Measurements from ENCODE around the gene MTERF1. TPM values are rescaled to one million over a fixed set of nuclear protein-coding genes. Genes with fewer than 3 reads are reported as not detected.
"Not testable (repeated sequence)": the region's sequence is repeated elsewhere in the genome, so short reads cannot be mapped to it uniquely, and the experiment has no call there.

The MTERF1 gene
- total RNA-seq, 1 experiment from 2014 or later: 13.1 TPM

DNA sequence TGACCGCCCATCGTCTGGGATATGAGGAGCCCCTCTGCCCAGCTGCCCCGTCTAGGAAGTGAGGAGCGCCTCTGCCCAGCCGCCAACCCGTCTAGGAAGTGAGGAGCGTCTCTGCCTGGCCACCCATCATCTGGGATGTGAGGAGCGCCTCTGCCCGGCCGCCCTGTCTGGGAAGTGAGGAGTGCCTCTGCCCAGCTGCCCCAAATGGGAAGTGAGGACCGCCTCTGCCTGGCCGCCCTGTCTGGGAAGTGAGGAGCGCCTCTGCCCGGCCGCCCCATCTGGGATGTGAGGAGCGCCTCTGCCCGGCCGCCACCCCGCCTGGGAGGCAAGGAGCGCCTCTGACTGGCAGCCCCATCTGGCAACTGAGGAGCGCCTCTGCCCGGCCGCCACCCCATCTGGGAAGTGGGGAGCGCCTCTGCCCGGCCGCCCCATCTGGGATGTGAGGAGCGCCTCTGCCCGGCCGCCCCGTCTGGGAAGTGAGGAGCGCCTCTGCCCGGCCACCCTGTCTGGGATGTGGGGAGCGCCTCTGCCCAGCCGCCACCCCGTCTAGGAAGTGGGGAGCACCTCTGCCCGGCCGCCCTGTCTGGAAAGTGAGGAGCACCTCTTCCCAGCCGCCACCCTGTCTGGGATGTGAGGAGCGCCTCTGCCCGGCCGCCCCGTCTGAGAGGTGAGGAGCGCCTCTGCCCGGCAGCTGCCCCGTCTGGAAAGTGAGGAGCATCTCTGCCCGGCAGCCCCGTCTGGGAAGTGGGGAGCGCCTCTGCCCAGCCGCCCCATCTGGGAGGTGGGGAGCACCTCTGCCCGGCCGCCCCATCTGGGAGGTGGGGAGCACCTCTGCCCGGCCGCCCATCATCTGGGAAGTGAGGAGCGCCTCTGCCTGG is 7.1 kb upstream of the MTERF1 start:
- H3K9me2 ChIP-seq (ENCODE audit: insufficient read depth): not testable (repeated sequence)

DNA sequence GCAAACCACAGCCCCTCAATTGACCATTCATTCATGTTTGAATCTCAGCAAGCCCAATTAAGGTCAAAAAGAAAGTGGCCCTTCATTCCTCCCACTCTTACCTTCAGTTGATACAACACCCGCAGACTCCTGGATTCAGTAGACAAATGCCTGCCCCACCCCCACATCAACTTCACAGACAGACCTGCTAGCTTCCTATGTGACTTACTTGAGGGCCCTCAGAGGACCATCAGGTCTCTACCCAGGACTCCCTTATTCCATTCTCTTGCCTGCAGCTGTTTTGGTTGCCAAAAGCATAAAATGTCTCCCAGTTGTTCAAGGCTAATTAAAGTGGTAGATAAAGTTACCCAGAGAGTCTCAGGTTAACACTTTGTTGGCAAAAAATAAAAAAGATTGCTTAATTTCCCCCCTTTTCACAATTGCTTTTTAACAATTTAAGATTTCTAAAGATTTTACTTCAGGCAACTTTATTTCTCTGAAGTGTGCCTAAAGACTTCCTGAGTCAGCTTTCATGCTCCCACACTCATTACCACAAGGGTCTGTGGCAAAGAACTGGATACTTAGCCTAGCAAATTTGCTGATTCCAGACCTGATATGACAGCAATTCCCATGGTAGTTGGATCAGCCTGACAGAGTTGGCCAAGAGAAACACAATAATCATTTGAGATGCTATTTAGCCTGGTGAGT is 3.3 kb upstream of the MTERF1 start:
- CTCF ChIA-PET: interaction anchor here (1.6 kb wide), 1 partner anchor 563 kb away, joined by 4 read pairs; the partner anchor contains the start of gene GATAD1
- TF ChIP-seq CEBPB (IDR thresholded peaks at IDR 0.05; ENCODE audit: low read depth) (no peak), ELF1 (IDR thresholded peaks at IDR 0.05; ENCODE audit: borderline replicate concordance, low read depth) (no peak), EGR1 (IDR thresholded peaks at IDR 0.05; ENCODE audit: low read depth) (no peak), RAD21 (IDR thresholded peaks at IDR 0.05; ENCODE audit: low read depth) (no peak), FOSL1 (IDR thresholded peaks at IDR 0.05; ENCODE audit: low read depth) (no peak), POLR2A (IDR thresholded peaks at IDR 0.05; ENCODE audit: borderline replicate concordance, extremely low read depth, insufficient read depth, insufficient read length) (no peak), SP1 (IDR thresholded peaks at IDR 0.05; ENCODE audit: low read depth) (no peak), TCF7L2 (IDR thresholded peaks at IDR 0.05; ENCODE audit: borderline replicate concordance, extremely low read depth, insufficient read depth, insufficient read length) (no peak), SIN3A (IDR thresholded peaks at IDR 0.05; ENCODE audit: low read depth) (no peak)
- TF ChIP-seq, protein P1, sequence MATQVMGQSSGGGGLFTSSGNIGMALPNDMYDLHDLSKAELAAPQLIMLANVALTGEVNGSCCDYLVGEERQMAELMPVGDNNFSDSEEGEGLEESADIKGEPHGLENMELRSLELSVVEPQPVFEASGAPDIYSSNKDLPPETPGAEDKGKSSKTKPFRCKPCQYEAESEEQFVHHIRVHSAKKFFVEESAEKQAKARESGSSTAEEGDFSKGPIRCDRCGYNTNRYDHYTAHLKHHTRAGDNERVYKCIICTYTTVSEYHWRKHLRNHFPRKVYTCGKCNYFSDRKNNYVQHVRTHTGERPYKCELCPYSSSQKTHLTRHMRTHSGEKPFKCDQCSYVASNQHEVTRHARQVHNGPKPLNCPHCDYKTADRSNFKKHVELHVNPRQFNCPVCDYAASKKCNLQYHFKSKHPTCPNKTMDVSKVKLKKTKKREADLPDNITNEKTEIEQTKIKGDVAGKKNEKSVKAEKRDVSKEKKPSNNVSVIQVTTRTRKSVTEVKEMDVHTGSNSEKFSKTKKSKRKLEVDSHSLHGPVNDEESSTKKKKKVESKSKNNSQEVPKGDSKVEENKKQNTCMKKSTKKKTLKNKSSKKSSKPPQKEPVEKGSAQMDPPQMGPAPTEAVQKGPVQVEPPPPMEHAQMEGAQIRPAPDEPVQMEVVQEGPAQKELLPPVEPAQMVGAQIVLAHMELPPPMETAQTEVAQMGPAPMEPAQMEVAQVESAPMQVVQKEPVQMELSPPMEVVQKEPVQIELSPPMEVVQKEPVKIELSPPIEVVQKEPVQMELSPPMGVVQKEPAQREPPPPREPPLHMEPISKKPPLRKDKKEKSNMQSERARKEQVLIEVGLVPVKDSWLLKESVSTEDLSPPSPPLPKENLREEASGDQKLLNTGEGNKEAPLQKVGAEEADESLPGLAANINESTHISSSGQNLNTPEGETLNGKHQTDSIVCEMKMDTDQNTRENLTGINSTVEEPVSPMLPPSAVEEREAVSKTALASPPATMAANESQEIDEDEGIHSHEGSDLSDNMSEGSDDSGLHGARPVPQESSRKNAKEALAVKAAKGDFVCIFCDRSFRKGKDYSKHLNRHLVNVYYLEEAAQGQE (IDR thresholded peaks at IDR 0.05; ENCODE audit: low read depth): no peak
- TF ChIP-seq, protein P2, sequence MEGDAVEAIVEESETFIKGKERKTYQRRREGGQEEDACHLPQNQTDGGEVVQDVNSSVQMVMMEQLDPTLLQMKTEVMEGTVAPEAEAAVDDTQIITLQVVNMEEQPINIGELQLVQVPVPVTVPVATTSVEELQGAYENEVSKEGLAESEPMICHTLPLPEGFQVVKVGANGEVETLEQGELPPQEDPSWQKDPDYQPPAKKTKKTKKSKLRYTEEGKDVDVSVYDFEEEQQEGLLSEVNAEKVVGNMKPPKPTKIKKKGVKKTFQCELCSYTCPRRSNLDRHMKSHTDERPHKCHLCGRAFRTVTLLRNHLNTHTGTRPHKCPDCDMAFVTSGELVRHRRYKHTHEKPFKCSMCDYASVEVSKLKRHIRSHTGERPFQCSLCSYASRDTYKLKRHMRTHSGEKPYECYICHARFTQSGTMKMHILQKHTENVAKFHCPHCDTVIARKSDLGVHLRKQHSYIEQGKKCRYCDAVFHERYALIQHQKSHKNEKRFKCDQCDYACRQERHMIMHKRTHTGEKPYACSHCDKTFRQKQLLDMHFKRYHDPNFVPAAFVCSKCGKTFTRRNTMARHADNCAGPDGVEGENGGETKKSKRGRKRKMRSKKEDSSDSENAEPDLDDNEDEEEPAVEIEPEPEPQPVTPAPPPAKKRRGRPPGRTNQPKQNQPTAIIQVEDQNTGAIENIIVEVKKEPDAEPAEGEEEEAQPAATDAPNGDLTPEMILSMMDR (IDR thresholded peaks at IDR 0.05 in 2 of 3, conservative IDR thresholded peaks at IDR 0.05 in 1 of 3; ENCODE audit: borderline replicate concordance in 1 of 3, insufficient read depth in 1 of 3, low read depth in 2 of 3, low read length in 2 of 3): no peak
- TF ChIP-seq, protein P3, sequence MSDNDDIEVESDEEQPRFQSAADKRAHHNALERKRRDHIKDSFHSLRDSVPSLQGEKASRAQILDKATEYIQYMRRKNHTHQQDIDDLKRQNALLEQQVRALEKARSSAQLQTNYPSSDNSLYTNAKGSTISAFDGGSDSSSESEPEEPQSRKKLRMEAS (IDR thresholded peaks at IDR 0.05): no peak

More for the DNA sequence above, 7.1 kb upstream of the MTERF1 start:
- BruUV-seq (replicated peaks); H3K27ac ChIP-seq (ENCODE audit: low read depth, low read length); POLR2A ChIA-PET; H3K9ac ChIP-seq (ENCODE audit: low read length); H3K79me2 ChIP-seq (ENCODE audit: insufficient read depth, low read length); H3K4me1 ChIP-seq (ENCODE audit: control insufficient read depth in 1 of 2, insufficient read depth in 2 of 2, low read length in 2 of 2); H3K4me3 ChIP-seq (replicated peaks in 1 of 2; ENCODE audit: low read depth in 1 of 2, low read length in 2 of 2); H3K36me3 ChIP-seq (ENCODE audit: control insufficient read depth in 1 of 2, insufficient read depth in 2 of 2, low read length in 2 of 2); H2AFZ ChIP-seq (ENCODE audit: low read depth, low read length, poor library complexity, severe bottlenecking); H4K20me1 ChIP-seq (ENCODE audit: insufficient read depth); RAD21 ChIA-PET (ENCODE audit: low non-redundant PET in 1 of 2, low total read pairs in 2 of 2, uncharacterized antibody in 2 of 2, unreplicated experiment in 2 of 2); intact Hi-C loops (cut with micrococcal nuclease); DNase-seq (ENCODE audit: low read depth, low spot score); H3K9me3 ChIP-seq (ENCODE audit: control insufficient read depth in 1 of 2, insufficient read depth in 1 of 2, low read depth in 1 of 2, low read length in 2 of 2); H3K27me3 ChIP-seq (ENCODE audit: insufficient read depth, low read length); H3K4me2 ChIP-seq (ENCODE audit: low read length); ATAC-seq; CTCF ChIA-PET: not testable (repeated sequence)

More for the DNA sequence above, 3.3 kb upstream of the MTERF1 start:
- no peaks in the 10 kb centered on the region for H3K9me2 ChIP-seq (ENCODE audit: insufficient read depth)
- H3K27me3 ChIP-seq (ENCODE audit: insufficient read depth, low read length): no peaks in the 10 kb centered on the region
- DNase-seq (ENCODE audit: low read depth, low spot score) (no peak), ATAC-seq (no peak)
- no TSS peak for BruUV-seq (replicated peaks)
- no peaks in the 10 kb centered on the region for H4K20me1 ChIP-seq (ENCODE audit: insufficient read depth)
- H2AFZ ChIP-seq (ENCODE audit: low read depth, low read length, poor library complexity, severe bottlenecking): no peak overlapping the region
- no peak overlapping the region for H3K27ac ChIP-seq (ENCODE audit: low read depth, low read length)
- peaks cover 4 to 16% of the 10 kb centered on the region in 2 experiments; a peak in 3 of 4 replicates for H3K4me1 ChIP-seq (ENCODE audit: control insufficient read depth in 1 of 2, insufficient read depth in 2 of 2, low read length in 2 of 2)
- ChIA-PET RAD21 (ENCODE audit: low non-redundant PET in 1 of 2, low total read pairs in 2 of 2, uncharacterized antibody in 2 of 2, unreplicated experiment in 2 of 2) (no interaction called here), POLR2A (no interaction called here)
- H3K79me2 ChIP-seq (ENCODE audit: insufficient read depth, low read length): peaks cover 17% of the 10 kb centered on the region
- intact Hi-C loops (cut with micrococcal nuclease): loop anchor here (5.0 kb wide), 1 partner anchor 58 kb away; the partner anchor contains the start of gene AKAP9
- no peaks in the 10 kb centered on the region for H3K36me3 ChIP-seq (ENCODE audit: control insufficient read depth in 1 of 2, insufficient read depth in 2 of 2, low read length in 2 of 2)
- no peak overlapping the region for H3K4me3 ChIP-seq (replicated peaks in 1 of 2; ENCODE audit: low read depth in 1 of 2, low read length in 2 of 2)
- peaks cover 0 to 3% of the 10 kb centered on the region in 2 experiments; a peak in 1 of 4 replicates for H3K9me3 ChIP-seq (ENCODE audit: control insufficient read depth in 1 of 2, insufficient read depth in 1 of 2, low read depth in 1 of 2, low read length in 2 of 2)
- H3K4me2 ChIP-seq (ENCODE audit: low read length): no peak overlapping the region
- H3K9ac ChIP-seq (ENCODE audit: low read length): no peak overlapping the region
